ENCODE data around the gene DPP8.

The DPP8 gene

DNA sequence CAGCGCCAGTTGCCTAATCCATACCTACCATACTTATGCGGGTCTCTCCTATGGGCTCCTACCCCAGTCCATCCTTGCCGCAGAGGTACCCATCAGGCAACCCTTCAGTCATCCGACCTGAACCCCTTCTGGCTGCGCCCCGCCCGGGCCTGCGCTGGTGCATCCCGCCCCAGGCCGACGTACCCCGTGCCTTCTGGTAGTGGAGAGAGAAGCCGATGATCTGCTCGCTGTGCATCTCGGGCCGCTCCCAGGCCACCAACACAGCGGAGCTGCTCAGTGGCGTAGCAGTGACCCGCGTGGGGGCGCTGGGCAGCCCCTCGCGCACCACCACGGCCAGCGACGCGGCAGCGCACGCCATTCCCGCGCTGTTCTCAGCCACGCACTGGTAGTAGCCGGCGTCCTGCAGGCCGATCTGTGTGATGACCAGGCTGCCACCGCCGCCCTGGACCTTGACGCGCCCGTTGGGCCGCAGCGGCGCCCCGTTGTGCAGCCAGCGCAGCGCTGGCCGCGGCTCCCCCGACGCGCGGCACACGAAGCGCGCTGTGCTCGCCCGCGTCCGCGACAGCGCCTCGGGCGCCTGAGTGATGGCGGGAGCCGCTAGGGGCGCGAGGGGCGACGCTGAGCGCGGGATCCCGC lies 121.8 kb downstream of the DPP8 start:
- in situ Hi-C loops (cut with HindIII; ENCODE audit: low pct_ligation_motif_present, low pct_unique_long_range_greater_than_20kb, low sequenced_read_pairs) = no loop called here
- DNase-seq = no peak

DNA sequence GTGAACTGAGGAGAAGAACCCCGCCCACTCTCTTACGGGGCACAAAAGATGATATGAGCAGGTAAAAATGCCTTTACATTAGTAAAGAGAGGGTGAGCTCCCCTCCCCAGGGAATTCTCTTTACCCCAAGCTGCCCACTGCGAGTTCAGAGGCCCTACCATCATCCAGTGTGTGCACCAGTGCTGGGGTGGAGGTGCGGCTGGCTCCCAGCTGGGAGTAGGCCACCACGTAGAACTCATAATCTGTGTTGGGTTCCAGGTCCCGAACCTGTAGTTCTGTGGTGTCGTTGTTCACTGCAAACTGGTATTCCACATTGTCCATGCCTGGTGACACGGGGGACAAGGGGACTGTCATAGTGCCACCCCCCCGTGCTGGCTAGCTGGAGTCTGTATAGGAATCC lies 122.6 kb downstream of the DPP8 start:
- in situ Hi-C loops (cut with HindIII; ENCODE audit: low pct_ligation_motif_present, low pct_unique_long_range_greater_than_20kb, low sequenced_read_pairs) = no loop called here
- no peak for DNase-seq

DNA sequence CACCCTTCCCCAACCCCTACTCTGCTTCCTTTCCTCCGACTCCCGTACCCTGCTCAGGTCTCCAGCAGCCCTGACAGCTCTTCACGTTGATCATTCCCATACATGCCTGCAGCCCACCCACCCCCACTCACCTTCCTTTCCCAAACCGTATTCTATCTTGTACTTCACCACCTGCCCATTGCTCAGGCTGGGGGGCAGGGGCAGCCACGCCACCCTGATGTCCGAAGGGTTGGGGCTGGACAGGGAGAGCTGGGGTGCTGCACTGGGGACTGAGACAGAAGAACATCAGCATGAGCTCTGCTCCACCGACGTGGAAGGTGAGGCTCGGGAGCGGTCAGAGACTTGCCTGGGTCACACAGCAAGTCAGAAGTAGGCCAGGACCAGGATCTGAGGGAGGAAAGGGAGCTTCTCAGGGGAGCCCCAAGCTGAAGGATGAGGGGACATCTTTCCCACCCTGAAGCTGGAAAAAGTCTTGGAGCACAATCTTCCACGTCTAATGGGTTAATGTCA lies 123.2 kb downstream of the DPP8 start:
- DNase-seq = no peak
- in situ Hi-C loops (cut with HindIII; ENCODE audit: low pct_ligation_motif_present, low pct_unique_long_range_greater_than_20kb, low sequenced_read_pairs) = no loop called here

DNA sequence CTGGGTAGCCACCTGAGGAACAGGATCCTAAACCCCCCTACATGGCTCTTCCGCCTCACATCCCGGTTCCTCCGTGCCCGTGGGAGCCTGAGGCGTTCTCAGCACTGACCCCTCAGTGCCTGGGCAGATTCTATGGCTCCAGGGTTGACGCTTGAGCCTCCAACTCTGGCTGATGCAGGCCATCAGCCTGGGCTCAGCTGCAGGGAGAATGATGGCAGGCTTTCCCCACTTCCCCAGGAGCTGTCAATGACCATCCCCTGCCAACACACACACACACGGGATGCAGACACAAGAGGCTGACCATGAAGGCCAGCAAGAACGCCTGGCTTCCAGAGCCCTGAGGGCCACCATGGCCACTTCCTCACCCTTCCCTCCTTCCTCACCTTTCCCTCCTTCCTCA lies 123.9 kb downstream of the DPP8 start:
- in situ Hi-C loops (cut with HindIII; ENCODE audit: low pct_ligation_motif_present, low pct_unique_long_range_greater_than_20kb, low sequenced_read_pairs) = no loop called here
- no peak for DNase-seq

DNA sequence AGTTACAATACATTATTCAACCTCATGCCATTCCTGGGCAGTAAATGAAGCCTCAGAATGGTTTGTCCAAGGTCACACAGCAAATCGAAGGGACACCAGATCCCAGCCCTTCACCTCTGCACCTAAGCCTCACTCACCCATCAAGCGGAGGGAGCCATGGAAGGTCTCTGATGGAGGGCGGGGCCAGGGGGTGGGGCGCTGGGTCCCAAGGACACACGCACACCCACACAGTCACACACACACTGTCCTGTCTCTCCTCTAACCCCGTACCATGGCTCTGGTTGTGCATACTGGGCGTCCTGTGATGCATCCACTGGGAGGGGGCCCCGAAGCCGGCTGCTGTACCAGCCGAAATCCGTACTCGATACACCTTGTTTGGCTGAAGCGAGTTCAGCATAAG lies 124.4 kb downstream of the DPP8 start:
- in situ Hi-C loops (cut with HindIII; ENCODE audit: low pct_ligation_motif_present, low pct_unique_long_range_greater_than_20kb, low sequenced_read_pairs) = no loop called here

More for the DNA sequence above, 124.4 kb downstream of the DPP8 start:
- DNase-seq = no peak

Data from ACHN (cell line).